HG03439 (cell line): ENCODE results near the gene ATP1B1.

Source experiments
- ATAC-seq: cut with Tn5 transposase; IDR thresholded peaks from one replicate; pipeline ENCODE4 v1.9.1; 2021; ENCODE audit warnings: mild to moderate bottlenecking, moderate library complexity; ENCODE audit not compliant: unreplicated experiment

The ATP1B1 gene

GRCh38 chr1:169106095-169106920 lies at the start of gene ATP1B1:
Gene ATP1B1 (plus strand): TSS chr1:169106690. CDS start chr1:169106830, 140 bp downstream.
- peak; percentile 95 for ATAC-seq

GRCh38 chr1:169059421-169059820 lies 47.1 kb upstream of the ATP1B1 start:
- ATAC-seq = no peak

- no peak for ATAC-seq
These were observed 46.3 kb upstream of the ATP1B1 start for GRCh38 chr1:169060043-169060722.

- ATAC-seq = no peak
These were observed 45.4 kb upstream of the ATP1B1 start for GRCh38 chr1:169060919-169061639.

GRCh38 chr1:169062152-169062551 lies 44.3 kb upstream of the ATP1B1 start:
- no peak for ATAC-seq

- ATAC-seq = no peak
These were observed 42.4 kb upstream of the ATP1B1 start for GRCh38 chr1:169064103-169064502.

GRCh38 chr1:169070547-169070946 lies 35.9 kb upstream of the ATP1B1 start:
- no peak for ATAC-seq

- ATAC-seq = no peak
These were observed 35.5 kb upstream of the ATP1B1 start for GRCh38 chr1:169070958-169071357.

GRCh38 chr1:169072945-169073725 lies 33.4 kb upstream of the ATP1B1 start:
- no peak for ATAC-seq

GRCh38 chr1:169078163-169078883 lies 28.2 kb upstream of the ATP1B1 start:
- ATAC-seq = no peak

GRCh38 chr1:169081503-169082123 lies 24.9 kb upstream of the ATP1B1 start:
- no peak for ATAC-seq

- no peak for ATAC-seq
These were observed 20.6 kb upstream of the ATP1B1 start for GRCh38 chr1:169085911-169086310.

- ATAC-seq = no peak
These were observed 19.7 kb upstream of the ATP1B1 start for GRCh38 chr1:169086603-169087455.

GRCh38 chr1:169087876-169088275 lies 18.6 kb upstream of the ATP1B1 start:
- no peak for ATAC-seq

- no peak for ATAC-seq
These were observed 16.7 kb upstream of the ATP1B1 start for GRCh38 chr1:169089776-169090175.

GRCh38 chr1:169090308-169090899 lies 16.1 kb upstream of the ATP1B1 start:
- ATAC-seq = no peak

- peak; percentile 50 for ATAC-seq
These were observed 15.6 kb upstream of the ATP1B1 start for GRCh38 chr1:169090900-169091311.

GRCh38 chr1:169091480-169091941 lies 15.0 kb upstream of the ATP1B1 start:
- peak; percentile 87 for ATAC-seq
